Right atrium auricular region (tissue), 2 donors: ENCODE results near the gene OR8H1. TPM values are rescaled to one million over a fixed set of nuclear protein-coding genes. Genes with fewer than 3 reads are reported as not detected.

Experiments
- DNase-seq: peaks from one replicate; pipeline ENCODE4 v3.0.0-alpha.2; 2019; ENCODE audit warnings: low spot score
- H3K27ac ChIP-seq, 2 donors: fragments of 200-600 bp; sonication (generic); 1 replicate in 1 of 2; 2 replicates in 1 of 2; pipeline ENCODE4 v1.5.1; 2016 to 2019
- H3K27me3 ChIP-seq, 2 donors: fragments of 200-600 bp; sonication (generic); one replicate each; pipeline versions ENCODE4 v1.5.1 to v1.6.0; 2017 to 2019
- H3K36me3 ChIP-seq: fragments of 200-600 bp; sonication (generic); one replicate; pipeline ENCODE4 v1.5.1; 2016
- H3K4me1 ChIP-seq, 2 donors: fragments of 200-600 bp; sonication (generic); one replicate each; pipeline versions ENCODE4 v1.5.1 to v1.6.0; 2017 to 2019
- H3K4me3 ChIP-seq, 2 donors: fragments of 200-600 bp; sonication (generic); 1 replicate in 1 of 2; 2 replicates in 1 of 2; pipeline ENCODE4 v1.5.1; 2017 to 2019; ENCODE audit warnings: mild to moderate bottlenecking in 1 of 2, moderate library complexity in 1 of 2
- H3K9me3 ChIP-seq, 2 donors: fragments of 200-600 bp; sonication (generic); one replicate each; pipeline ENCODE4 v1.5.1; 2019
- CTCF ChIP-seq, 2 donors: fragments of 200-600 bp; sonication (generic); IDR thresholded peaks; one replicate each; pipeline ENCODE4 v1.5.1; 2019; ENCODE audit warnings: antibody characterized with exemption in 2 of 2
- total RNA-seq, 2 donors: library from RNA; depleted of rRNA; stranded (reverse); fragments of >200 nt; gene quantifications; one replicate each; pipeline ENCODE4 v1.1.0, GENCODE V29; 2016

The OR8H1 gene
- total RNA-seq, 2 donors from 2014 or later, result not detected

GRCh38 chr11:56307836-56308235 lies 15.8 kb upstream of the OR8H1 start:
- Histone ChIP-seq H3K4me1 (no peaks in the 10 kb centered on the region), H3K4me3 (no peak overlapping the region), H3K9me3 (peaks cover 0 to 13% of the 10 kb centered on the region in 2 donors), H3K36me3 (no peaks in the 10 kb centered on the region), H3K27me3 (no peaks in the 10 kb centered on the region), H3K27ac (no peak overlapping the region)
- no peak for DNase-seq
- no peak for TF ChIP-seq CTCF (IDR thresholded peaks at IDR 0.05)

- Histone ChIP-seq H3K9me3 (no peaks in the 10 kb centered on the region), H3K36me3 (no peaks in the 10 kb centered on the region), H3K4me3 (no peak overlapping the region), H3K27ac (no peak overlapping the region), H3K27me3 (no peaks in the 10 kb centered on the region), H3K4me1 (no peaks in the 10 kb centered on the region)
- TF ChIP-seq CTCF (IDR thresholded peaks at IDR 0.05), result no peak
- DNase-seq, result no peak
These were observed 4.8 kb upstream of the OR8H1 start for GRCh38 chr11:56296898-56297297.

GRCh38 chr11:56273854-56274253 lies 18.2 kb downstream of the OR8H1 start, which contains the start of gene OR5T1:
Gene OR5T1, plus strand, starts transcription at chr11:56274154. Its CDS starts 1,485 bp downstream, at chr11:56275639.
- Histone ChIP-seq H3K4me1 (no peaks in the 10 kb centered on the region), H3K27ac (no peak within 1 kb of the TSS), H3K9me3 (no peaks in the 10 kb centered on the region), H3K4me3 (no peak within 1 kb of the TSS), H3K27me3 (no peaks in the 10 kb centered on the region), H3K36me3 (no peaks in the 10 kb centered on the region)
- DNase-seq, result no peak
- no peak for TF ChIP-seq CTCF (IDR thresholded peaks at IDR 0.05)

GRCh38 chr11:56271092-56271491 lies 21.0 kb downstream of the OR8H1 start:
- H3K36me3 ChIP-seq, result no peaks in the 10 kb centered on the region
- TF ChIP-seq CTCF (IDR thresholded peaks at IDR 0.05), result no peak
- H3K4me1 ChIP-seq, result no peaks in the 10 kb centered on the region
- H3K9me3 ChIP-seq, result peaks cover 0 to 3% of the 10 kb centered on the region in 2 donors
- no peaks in the 10 kb centered on the region for H3K27me3 ChIP-seq
- H3K27ac ChIP-seq, result no peak overlapping the region
- no peak for DNase-seq
- H3K4me3 ChIP-seq, result no peak overlapping the region

GRCh38 chr11:56251954-56252353 lies 40.1 kb downstream of the OR8H1 start, which contains the start of gene OR5T3:
Gene OR5T3, plus strand, starts transcription at chr11:56252254. Its CDS starts 0 bp downstream, at chr11:56252254.
- no peak for TF ChIP-seq CTCF (IDR thresholded peaks at IDR 0.05)
- no peak for DNase-seq
- H3K4me3 ChIP-seq, result no peak within 1 kb of the TSS
- no peaks in the 10 kb centered on the region for H3K4me1 ChIP-seq
- no peaks in the 10 kb centered on the region for H3K9me3 ChIP-seq
- no peaks in the 10 kb centered on the region for H3K36me3 ChIP-seq
- no peak within 1 kb of the TSS for H3K27ac ChIP-seq
- no peaks in the 10 kb centered on the region for H3K27me3 ChIP-seq

Other genes with a start within 250 kb of the OR8H1 start
- not detected for gene OR8I2, start 198.9 kb downstream of the OR8H1 start, total RNA-seq
- not detected for gene OR8H2, start 188.6 kb downstream of the OR8H1 start, total RNA-seq
- not detected for gene OR8H3, start 169.9 kb downstream of the OR8H1 start, total RNA-seq
- not detected for gene OR8J3, start 152.1 kb downstream of the OR8H1 start, total RNA-seq
- not detected for gene OR8K5, start 131.9 kb downstream of the OR8H1 start, total RNA-seq
- gene OR5J2, start 115.6 kb downstream of the OR8H1 start, total RNA-seq, result not detected
- gene OR5T2, start 58.0 kb downstream of the OR8H1 start, total RNA-seq, result not detected
- not detected for gene OR5T3, start 40.0 kb downstream of the OR8H1 start, total RNA-seq
- not detected for gene OR5T1, start 18.1 kb downstream of the OR8H1 start, total RNA-seq
- gene OR8K3, start 22.9 kb upstream of the OR8H1 start, total RNA-seq, result not detected
- gene OR8K1, start 53.8 kb upstream of the OR8H1 start, total RNA-seq, result not detected
- not detected for gene OR8J1, start 62.0 kb upstream of the OR8H1 start, total RNA-seq
- gene OR8U1, start 83.4 kb upstream of the OR8H1 start, total RNA-seq, result not detected
- not detected for gene OR5AL1, start 120.4 kb upstream of the OR8H1 start, total RNA-seq
- not detected for gene OR5M3, start 181.1 kb upstream of the OR8H1 start, total RNA-seq
- gene OR5M8, start 199.1 kb upstream of the OR8H1 start, total RNA-seq, result not detected